Activated naive CD8-positive, alpha-beta T cell (primary cell): Measurements from ENCODE around the gene DOCK2.
"Not testable (repeated sequence)": the region's sequence is repeated elsewhere in the genome, so short reads cannot be mapped to it uniquely, and the experiment has no call there.

Source experiments
- H3K27ac Mint-ChIP-seq: one replicate; pipeline ENCODE4 v1.8.0; 2021; ENCODE audit warnings: mixed read lengths
- H3K27me3 Mint-ChIP-seq: one replicate; pipeline ENCODE4 v1.8.0; 2021; ENCODE audit warnings: mixed read lengths
- H3K36me3 Mint-ChIP-seq: one replicate; pipeline ENCODE4 v1.8.0; 2021; ENCODE audit warnings: mixed read lengths
- H3K4me1 Mint-ChIP-seq: one replicate; pipeline ENCODE4 v1.8.0; 2021; ENCODE audit warnings: low read depth, mixed read lengths
- H3K4me3 Mint-ChIP-seq: one replicate; pipeline ENCODE4 v1.8.0; 2021; ENCODE audit warnings: mild to moderate bottlenecking, mixed read lengths
- H3K9me3 Mint-ChIP-seq: one replicate; pipeline ENCODE4 v1.8.0; 2021; ENCODE audit warnings: low read depth, mixed read lengths

DOCK2 gene

GRCh38 chr5:169637085-169637548, at the start of gene DOCK2:
DOCK2 (plus strand) TSS chr5:169637275; CDS start chr5:169637327, 52 bp downstream.
- H3K27me3 Mint-ChIP-seq: no peaks in the 10 kb centered on the region
- H3K36me3 Mint-ChIP-seq: peaks cover 25% of the 10 kb centered on the region
- peak within 1 kb of the TSS; percentile 96 for H3K4me3 Mint-ChIP-seq
- peaks cover 48% of the 10 kb centered on the region for H3K4me1 Mint-ChIP-seq
- H3K9me3 Mint-ChIP-seq: peaks cover 4% of the 10 kb centered on the region
- H3K27ac Mint-ChIP-seq: peak within 1 kb of the TSS; percentile 94

- Mint-ChIP-seq H3K9me3 (no peaks in the 10 kb centered on the region), H3K27me3 (no peaks in the 10 kb centered on the region), H3K36me3 (peaks cover 29% of the 10 kb centered on the region), H3K27ac (no peak overlapping the region), H3K4me1 (peaks cover 8% of the 10 kb centered on the region), H3K4me3 (no peak overlapping the region)
Observed at GRCh38 chr5:169590602-169591001, 46.5 kb upstream of the DOCK2 start.

GRCh38 chr5:169591636-169592035, 45.4 kb upstream of the DOCK2 start:
- Mint-ChIP-seq H3K4me1 (no peaks in the 10 kb centered on the region), H3K4me3 (no peak overlapping the region), H3K36me3 (peaks cover 31% of the 10 kb centered on the region), H3K27me3 (no peaks in the 10 kb centered on the region), H3K27ac (no peak overlapping the region), H3K9me3 (no peaks in the 10 kb centered on the region)

- Mint-ChIP-seq H3K4me3 (no peak overlapping the region), H3K36me3 (peaks cover 34% of the 10 kb centered on the region), H3K9me3 (no peaks in the 10 kb centered on the region), H3K27me3 (no peaks in the 10 kb centered on the region), H3K4me1 (no peaks in the 10 kb centered on the region), H3K27ac (no peak overlapping the region)
Observed at GRCh38 chr5:169592937-169593650, 44.0 kb upstream of the DOCK2 start.

GRCh38 chr5:169595172-169595820, 41.8 kb upstream of the DOCK2 start:
- Mint-ChIP-seq H3K4me1 (no peaks in the 10 kb centered on the region), H3K27ac (no peak overlapping the region), H3K4me3 (no peak overlapping the region), H3K9me3 (no peaks in the 10 kb centered on the region), H3K36me3 (peaks cover 36% of the 10 kb centered on the region), H3K27me3 (no peaks in the 10 kb centered on the region)

- Mint-ChIP-seq H3K36me3 (peaks cover 38% of the 10 kb centered on the region), H3K27ac (no peak overlapping the region), H3K4me3 (no peak overlapping the region), H3K27me3 (no peaks in the 10 kb centered on the region), H3K4me1 (no peaks in the 10 kb centered on the region), H3K9me3 (no peaks in the 10 kb centered on the region)
Observed at GRCh38 chr5:169599451-169599850, 37.6 kb upstream of the DOCK2 start.

GRCh38 chr5:169602535-169602934, 34.5 kb upstream of the DOCK2 start:
- Mint-ChIP-seq H3K9me3 (no peaks in the 10 kb centered on the region), H3K4me3 (no peak overlapping the region), H3K27me3 (peaks cover 2% of the 10 kb centered on the region)

GRCh38 chr5:169606279-169606678, 30.8 kb upstream of the DOCK2 start:
- Mint-ChIP-seq H3K36me3 (peaks cover 19% of the 10 kb centered on the region), H3K9me3 (peaks cover 10% of the 10 kb centered on the region), H3K27me3 (peaks cover 2% of the 10 kb centered on the region), H3K4me1 (no peaks in the 10 kb centered on the region), H3K4me3 (no peak overlapping the region), H3K27ac (no peak overlapping the region)

More at GRCh38 chr5:169602535-169602934, 34.5 kb upstream of the DOCK2 start:
- H3K4me1 Mint-ChIP-seq: no peaks in the 10 kb centered on the region
- peaks cover 35% of the 10 kb centered on the region for H3K36me3 Mint-ChIP-seq
- no peak overlapping the region for H3K27ac Mint-ChIP-seq

GRCh38 chr5:169607882-169608281, 29.2 kb upstream of the DOCK2 start:
- no peak overlapping the region for H3K27ac Mint-ChIP-seq
- peaks cover 17% of the 10 kb centered on the region for H3K36me3 Mint-ChIP-seq
- H3K9me3 Mint-ChIP-seq: peaks cover 13% of the 10 kb centered on the region
- H3K27me3 Mint-ChIP-seq: peaks cover 6% of the 10 kb centered on the region
- H3K4me3 Mint-ChIP-seq: no peak overlapping the region
- H3K4me1 Mint-ChIP-seq: no peaks in the 10 kb centered on the region

GRCh38 chr5:169609716-169610115, 27.4 kb upstream of the DOCK2 start:
- Mint-ChIP-seq H3K4me3 (no peak overlapping the region), H3K27ac (no peak overlapping the region), H3K4me1 (no peaks in the 10 kb centered on the region), H3K36me3 (peaks cover 14% of the 10 kb centered on the region), H3K27me3 (peaks cover 8% of the 10 kb centered on the region), H3K9me3 (peaks cover 15% of the 10 kb centered on the region)

GRCh38 chr5:169610606-169611005, 26.5 kb upstream of the DOCK2 start:
- Mint-ChIP-seq H3K9me3 (peaks cover 15% of the 10 kb centered on the region), H3K27me3 (peaks cover 8% of the 10 kb centered on the region), H3K27ac (no peak overlapping the region), H3K4me3 (no peak overlapping the region), H3K36me3 (peaks cover 11% of the 10 kb centered on the region), H3K4me1 (no peaks in the 10 kb centered on the region)

GRCh38 chr5:169615561-169615960, 21.5 kb upstream of the DOCK2 start:
- Mint-ChIP-seq H3K27ac (no peak overlapping the region), H3K9me3 (peaks cover 10% of the 10 kb centered on the region), H3K4me1 (no peaks in the 10 kb centered on the region), H3K27me3 (peaks cover 5% of the 10 kb centered on the region), H3K4me3 (no peak overlapping the region), H3K36me3 (peaks cover 11% of the 10 kb centered on the region)

GRCh38 chr5:169624307-169624706, 12.8 kb upstream of the DOCK2 start:
- not testable (repeated sequence) for H3K4me1 Mint-ChIP-seq, H3K4me3 Mint-ChIP-seq

GRCh38 chr5:169626779-169627178, 10.3 kb upstream of the DOCK2 start:
- Mint-ChIP-seq H3K4me1 (peaks cover 3% of the 10 kb centered on the region), H3K9me3 (no peaks in the 10 kb centered on the region), H3K4me3 (no peak overlapping the region), H3K36me3 (no peaks in the 10 kb centered on the region), H3K27me3 (peaks cover 2% of the 10 kb centered on the region), H3K27ac (no peak overlapping the region)

More at GRCh38 chr5:169624307-169624706, 12.8 kb upstream of the DOCK2 start:
- H3K27ac Mint-ChIP-seq, H3K9me3 Mint-ChIP-seq, H3K36me3 Mint-ChIP-seq, H3K27me3 Mint-ChIP-seq: not testable (repeated sequence)

- H3K4me3 Mint-ChIP-seq: no peak overlapping the region
- H3K9me3 Mint-ChIP-seq: no peaks in the 10 kb centered on the region
- no peak overlapping the region for H3K27ac Mint-ChIP-seq
Observed at GRCh38 chr5:169627551-169627950, 9.5 kb upstream of the DOCK2 start.

More at GRCh38 chr5:169627551-169627950, 9.5 kb upstream of the DOCK2 start:
- Mint-ChIP-seq H3K27me3 (peaks cover 2% of the 10 kb centered on the region), H3K36me3 (no peaks in the 10 kb centered on the region), H3K4me1 (peaks cover 3% of the 10 kb centered on the region)
